ENCODE data around the gene CD300H. TPM values are rescaled to one million over a fixed set of nuclear protein-coding genes. Genes with fewer than 3 reads are reported as not detected.
"Not testable (repeated sequence)": the region's sequence is repeated elsewhere in the genome, so short reads cannot be mapped to it uniquely, and the experiment has no call there.

Gene CD300H
- total and polyA plus RNA-seq, 4 experiments from 2014 or later = not detected

- CTCF ChIA-PET (ENCODE audit: partially characterized antibody) = no interaction called here
- no peaks in the 10 kb centered on the region for H3K36me3 Mint-ChIP-seq
- H3K4me3 ChIP-seq (ENCODE audit: low read length in 2 of 2) = no peak overlapping the region
- H3K9me3 Mint-ChIP-seq = peaks cover 0 to 9% (median 5%) of the 10 kb centered on the region in 8 donors
- no peak overlapping the region for H3K27ac Mint-ChIP-seq
- POLR2A ChIA-PET (ENCODE audit: partially characterized antibody) = no interaction called here
- no peaks in the 10 kb centered on the region for H3K27me3 ChIP-seq (ENCODE audit: insufficient read depth, low read length)
- intact Hi-C loops (cut with micrococcal nuclease) = no loop called here
- no peaks in the 10 kb centered on the region for H3K4me1 ChIP-seq (ENCODE audit: insufficient read depth, low read length)
- no peaks in the 10 kb centered on the region for H3K36me3 ChIP-seq (ENCODE audit: insufficient read depth, low read length)
- peaks cover 5 to 14% of the 10 kb centered on the region in 2 donors for H3K27me3 Mint-ChIP-seq
- H3K27ac ChIP-seq (ENCODE audit: low read depth, low read length) = no peak overlapping the region
- peaks cover 0 to 1% (median 0%) of the 10 kb centered on the region in 4 donors for H3K4me1 Mint-ChIP-seq
- no peaks in the 10 kb centered on the region for H3K9me3 ChIP-seq (ENCODE audit: control insufficient read depth in 1 of 2, low read length in 2 of 2)
- H3K4me3 Mint-ChIP-seq = no peak overlapping the region
- DNase-seq = no peak
Observed at GRCh38 chr17:74585711-74586110, 18.4 kb upstream of the CD300H start.

DNA sequence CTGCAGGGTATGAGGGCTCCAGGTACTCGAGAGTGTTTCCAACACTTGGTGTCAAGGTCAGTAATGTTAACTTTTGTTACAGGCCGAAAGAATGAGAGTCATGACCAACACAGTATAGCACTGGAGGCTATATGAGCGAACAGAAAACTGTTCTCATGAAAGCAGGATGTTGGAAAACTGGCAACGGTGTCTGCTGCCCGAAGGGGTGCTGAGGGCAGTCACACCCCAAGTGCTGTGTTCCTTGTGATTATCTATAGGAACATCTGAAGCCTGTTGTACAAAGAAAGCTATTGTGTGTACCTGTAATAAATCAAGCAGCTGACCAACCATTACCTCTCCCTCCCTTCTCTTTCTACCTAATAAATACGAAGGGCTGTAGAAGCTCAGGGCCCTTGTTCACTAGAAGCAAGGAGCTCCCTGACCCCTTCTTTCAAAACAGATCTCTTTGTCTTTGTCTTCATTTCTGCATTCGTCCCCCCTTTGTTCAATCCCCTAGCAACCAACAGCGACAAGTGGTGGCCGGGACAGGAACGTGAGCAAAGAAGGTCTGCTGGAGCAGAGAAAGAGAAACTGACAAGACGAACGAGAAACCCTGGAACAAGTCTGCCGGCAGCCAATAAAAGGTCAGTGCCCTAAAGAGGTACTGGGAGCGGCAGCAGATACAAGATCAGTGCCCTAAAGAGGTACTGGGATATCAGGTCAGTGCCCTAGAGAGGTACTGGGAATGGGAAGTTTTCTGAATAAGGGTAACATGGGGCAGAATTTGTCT, 17.2 kb upstream of the CD300H start:
- H3K9me3 Mint-ChIP-seq = peaks cover 0 to 9% (median 5%) of the 10 kb centered on the region in 8 donors
- Histone ChIP-seq H3K4me3 (ENCODE audit: low read length in 2 of 2) (no peak overlapping the region), H3K9me3 (ENCODE audit: control insufficient read depth in 1 of 2, low read length in 2 of 2) (no peaks in the 10 kb centered on the region), H3K36me3 (ENCODE audit: insufficient read depth, low read length) (no peaks in the 10 kb centered on the region), H3K27me3 (ENCODE audit: insufficient read depth, low read length) (no peaks in the 10 kb centered on the region), H3K27ac (ENCODE audit: low read depth, low read length) (no peak overlapping the region), H3K4me1 (ENCODE audit: insufficient read depth, low read length) (peaks cover 9% of the 10 kb centered on the region)
- peaks cover 5 to 11% of the 10 kb centered on the region in 2 donors for H3K27me3 Mint-ChIP-seq
- H3K4me3 Mint-ChIP-seq = no peak overlapping the region
- ChIA-PET CTCF (ENCODE audit: partially characterized antibody) (no interaction called here), POLR2A (ENCODE audit: partially characterized antibody) (no interaction called here)
- H3K27ac Mint-ChIP-seq = peak overlapping the region in 1 of 7 donors; percentile 1
- no peaks in the 10 kb centered on the region for H3K36me3 Mint-ChIP-seq
- intact Hi-C loops (cut with micrococcal nuclease) = no loop called here
- no peak for DNase-seq
- H3K4me1 Mint-ChIP-seq = peaks cover 4 to 9% (median 7%) of the 10 kb centered on the region in 4 donors

DNA sequence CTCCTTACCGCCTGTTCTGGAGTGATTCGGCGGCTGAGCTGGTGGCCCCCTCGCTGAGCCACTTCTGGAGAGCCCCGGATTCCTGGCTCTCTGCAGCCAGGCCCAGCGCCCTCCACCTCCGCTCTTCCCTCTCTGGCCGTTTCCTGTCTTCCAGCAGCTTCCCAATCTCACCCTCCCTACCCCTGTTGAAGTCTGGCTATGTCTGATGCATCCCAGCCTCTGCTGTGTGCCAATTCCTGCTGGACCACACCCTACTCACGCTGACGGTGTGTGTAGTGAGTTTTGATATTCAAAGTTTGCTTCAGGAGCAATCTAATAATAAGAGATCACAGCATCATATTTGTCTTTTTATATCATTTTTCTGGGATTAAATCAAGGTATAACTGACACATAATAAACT, 15.3 kb upstream of the CD300H start:
- H3K36me3 Mint-ChIP-seq = no peaks in the 10 kb centered on the region
- peaks cover 0 to 7% (median 5%) of the 10 kb centered on the region in 8 donors for H3K9me3 Mint-ChIP-seq
- Histone ChIP-seq H3K4me3 (ENCODE audit: low read length in 2 of 2) (no peak overlapping the region), H3K4me1 (ENCODE audit: insufficient read depth, low read length) (peaks cover 10% of the 10 kb centered on the region), H3K27ac (ENCODE audit: low read depth, low read length) (no peak overlapping the region), H3K36me3 (ENCODE audit: insufficient read depth, low read length) (no peaks in the 10 kb centered on the region), H3K9me3 (ENCODE audit: control insufficient read depth in 1 of 2, low read length in 2 of 2) (no peaks in the 10 kb centered on the region), H3K27me3 (ENCODE audit: insufficient read depth, low read length) (no peaks in the 10 kb centered on the region)
- peaks cover 0 to 5% of the 10 kb centered on the region in 2 donors for H3K27me3 Mint-ChIP-seq
- H3K4me1 Mint-ChIP-seq = peaks cover 7 to 12% (median 8%) of the 10 kb centered on the region in 4 donors
- H3K27ac Mint-ChIP-seq = no peak overlapping the region
- POLR2A ChIA-PET (ENCODE audit: partially characterized antibody) = no interaction called here
- CTCF ChIA-PET (ENCODE audit: partially characterized antibody) = no interaction called here
- H3K4me3 Mint-ChIP-seq = no peak overlapping the region
- no peak for DNase-seq
- intact Hi-C loops (cut with micrococcal nuclease) = no loop called here

GRCh38 chr17:74579900-74580299, 12.6 kb upstream of the CD300H start:
- H3K4me1 ChIP-seq (ENCODE audit: insufficient read depth, low read length) = peaks cover 10% of the 10 kb centered on the region
- H3K36me3 ChIP-seq (ENCODE audit: insufficient read depth, low read length) = no peaks in the 10 kb centered on the region
- no peaks in the 10 kb centered on the region for H3K36me3 Mint-ChIP-seq
- ChIA-PET POLR2A (ENCODE audit: partially characterized antibody) (no interaction called here), CTCF (ENCODE audit: partially characterized antibody) (interaction anchor here (1.1 kb wide), 1 partner anchor 14 kb away, joined by 4 read pairs; no protein-coding TSS in a partner anchor)
- H3K4me1 Mint-ChIP-seq = peaks cover 7 to 12% (median 8%) of the 10 kb centered on the region in 4 donors
- intact Hi-C loops (cut with micrococcal nuclease) = no loop called here
- H3K27me3 ChIP-seq (ENCODE audit: insufficient read depth, low read length) = no peaks in the 10 kb centered on the region
- no peaks in the 10 kb centered on the region for H3K9me3 ChIP-seq (ENCODE audit: control insufficient read depth in 1 of 2, low read length in 2 of 2)
- no peak overlapping the region for H3K4me3 ChIP-seq (ENCODE audit: low read length in 2 of 2)
- no peak overlapping the region for H3K27ac ChIP-seq (ENCODE audit: low read depth, low read length)
- peak overlapping the region in 1 of 7 donors; percentile 48 for H3K27ac Mint-ChIP-seq
- H3K27me3 Mint-ChIP-seq = peaks cover 3 to 4% of the 10 kb centered on the region in 2 donors
- H3K4me3 Mint-ChIP-seq = peak overlapping the region in 3 of 8 donors; percentile 44 to 75 (median 55)
- peaks cover 0 to 6% (median 1%) of the 10 kb centered on the region in 8 donors for H3K9me3 Mint-ChIP-seq
- no peak for DNase-seq

- Histone ChIP-seq H3K36me3 (ENCODE audit: insufficient read depth, low read length) (no peaks in the 10 kb centered on the region), H3K9me3 (ENCODE audit: control insufficient read depth in 1 of 2, low read length in 2 of 2) (no peaks in the 10 kb centered on the region), H3K4me3 (ENCODE audit: low read length in 2 of 2) (no peak overlapping the region), H3K27me3 (ENCODE audit: insufficient read depth, low read length) (no peaks in the 10 kb centered on the region), H3K4me1 (ENCODE audit: insufficient read depth, low read length) (peaks cover 10% of the 10 kb centered on the region), H3K27ac (ENCODE audit: low read depth, low read length) (no peak overlapping the region)
- no peaks in the 10 kb centered on the region for H3K9me3 Mint-ChIP-seq
- H3K4me3 Mint-ChIP-seq = no peak overlapping the region
- no peak for DNase-seq
- POLR2A ChIA-PET (ENCODE audit: partially characterized antibody) = no interaction called here
- CTCF ChIA-PET (ENCODE audit: partially characterized antibody) = interaction anchor here (1.1 kb wide), 1 partner anchor 13 kb away, joined by 4 read pairs; no protein-coding TSS in a partner anchor
- intact Hi-C loops (cut with micrococcal nuclease) = no loop called here
- peak overlapping the region in 1 of 7 donors; percentile 5 for H3K27ac Mint-ChIP-seq
- peaks cover 7 to 12% (median 10%) of the 10 kb centered on the region in 4 donors for H3K4me1 Mint-ChIP-seq
- peaks cover 4 to 11% of the 10 kb centered on the region in 2 donors for H3K27me3 Mint-ChIP-seq
- no peaks in the 10 kb centered on the region for H3K36me3 Mint-ChIP-seq
Observed at GRCh38 chr17:74578979-74579378, 11.7 kb upstream of the CD300H start.

- H3K27ac ChIP-seq (ENCODE audit: low read depth, low read length) = no peak overlapping the region
- H3K9me3 ChIP-seq (ENCODE audit: control insufficient read depth in 1 of 2, low read length in 2 of 2) = no peaks in the 10 kb centered on the region
- H3K9me3 Mint-ChIP-seq = no peaks in the 10 kb centered on the region
- peaks cover 6% of the 10 kb centered on the region for H3K27me3 ChIP-seq (ENCODE audit: insufficient read depth, low read length)
- peaks cover 3% of the 10 kb centered on the region for H3K4me1 ChIP-seq (ENCODE audit: insufficient read depth, low read length)
- no peak for DNase-seq
- peaks cover 0 to 6% (median 3%) of the 10 kb centered on the region in 4 donors for H3K4me1 Mint-ChIP-seq
- intact Hi-C loops (cut with micrococcal nuclease) = no loop called here
- H3K4me3 Mint-ChIP-seq = no peak overlapping the region
- H3K27ac Mint-ChIP-seq = no peak overlapping the region
- ChIA-PET POLR2A (ENCODE audit: partially characterized antibody) (no interaction called here), CTCF (ENCODE audit: partially characterized antibody) (interaction anchor here (0.8 to 1.2 kb wide), 2 partner anchors 8 to 206 kb away, joined by 3 to 4 read pairs; no protein-coding TSS in a partner anchor)
- no peaks in the 10 kb centered on the region for H3K36me3 ChIP-seq (ENCODE audit: insufficient read depth, low read length)
- no peak overlapping the region for H3K4me3 ChIP-seq (ENCODE audit: low read length in 2 of 2)
- H3K36me3 Mint-ChIP-seq = no peaks in the 10 kb centered on the region
- H3K27me3 Mint-ChIP-seq = peaks cover 5 to 20% of the 10 kb centered on the region in 2 donors
Observed at GRCh38 chr17:74574489-74575142, 7.3 kb upstream of the CD300H start.

- intact Hi-C loops (cut with micrococcal nuclease); H3K4me1 ChIP-seq (ENCODE audit: insufficient read depth, low read length); H3K27me3 ChIP-seq (ENCODE audit: insufficient read depth, low read length); H3K4me3 ChIP-seq (ENCODE audit: low read length in 2 of 2); DNase-seq; POLR2A ChIA-PET (ENCODE audit: partially characterized antibody); H3K4me3 Mint-ChIP-seq; H3K27ac ChIP-seq (ENCODE audit: low read depth, low read length); CTCF ChIA-PET (ENCODE audit: partially characterized antibody); H3K36me3 Mint-ChIP-seq; H3K4me1 Mint-ChIP-seq; H3K9me3 Mint-ChIP-seq; H3K9me3 ChIP-seq (ENCODE audit: control insufficient read depth in 1 of 2, low read length in 2 of 2); H3K36me3 ChIP-seq (ENCODE audit: insufficient read depth, low read length); H3K27ac Mint-ChIP-seq: not testable (repeated sequence)
- peaks cover 13 to 25% of the 10 kb centered on the region in 2 donors for H3K27me3 Mint-ChIP-seq
Observed at GRCh38 chr17:74573635-74574034, 6.3 kb upstream of the CD300H start.

Data from CD4-positive, alpha-beta memory T cell (primary cell).